K562 (cell line): Measurements from ENCODE around the gene IL10.

Experiments
- ATF3 ChIP-seq, 2 experiments: fragments of 450-650 bp in 1 of 2; sonication (generic) in 1 of 2; formaldehyde crosslinking in 1 of 2; IDR thresholded peaks in 1 of 2; conservative IDR thresholded peaks in 1 of 2; 2 replicates each; pipeline versions ENCODE4 v1.6.1 to v1.8.1; 2016 to 2023; ENCODE audit warnings: mild to moderate bottlenecking in 2 of 2, moderate library complexity in 2 of 2, inconsistent platforms in 1 of 2, missing genetic modification reagents in 1 of 2
- DNMT1 ChIP-seq: fragments of 450-650 bp; IDR thresholded peaks from 2 replicates; pipeline ENCODE4 v1.6.1; 2016; ENCODE audit warnings: antibody characterized with exemption, mild to moderate bottlenecking
- SMAD3 ChIP-seq: fragments of 450-650 bp; formaldehyde crosslinking; conservative IDR thresholded peaks from 2 replicates; pipeline ENCODE4 v1.4.0; 2020; ENCODE audit warnings: mild to moderate bottlenecking
- TCFL5 ChIP-seq: fragments of 250-450 bp; sonication (Bioruptor Pico); conservative IDR thresholded peaks from 2 replicates; pipeline ENCODE4 v1.6.1; 2021; ENCODE audit warnings: mild to moderate bottlenecking, moderate library complexity, matching md5 sums

GRCh38 chr1:206786212-206786886 is 14.1 kb upstream of the IL10 start:
- TF ChIP-seq ATF3 (IDR thresholded peaks at IDR 0.05), result no peak
- no peak for TF ChIP-seq ATF3 (CRISPR knock-in tag; conservative IDR thresholded peaks at IDR 0.05)
- no peak for TF ChIP-seq TCFL5 (CRISPR knock-in tag)
- no peak for TF ChIP-seq SMAD3 (CRISPR knock-in tag)
- no peak for TF ChIP-seq DNMT1
